IPS-20b (cell line): ENCODE results near the gene LIN37.

Experiments
- H3K27ac ChIP-seq: one replicate; pipeline ENCODE4 v1.5.1; 2013; ENCODE audit warnings: low read length
- H3K27me3 ChIP-seq: 2 replicates; pipeline ENCODE4 v1.6.1; 2013; ENCODE audit warnings: mild to moderate bottlenecking, low read length, inconsistent platforms; ENCODE audit not compliant: insufficient read depth
- H3K36me3 ChIP-seq: 2 replicates; pipeline ENCODE4 v1.6.1; 2013; ENCODE audit warnings: low read depth, mild to moderate bottlenecking, inconsistent platforms, low read length, moderate library complexity; ENCODE audit not compliant: insufficient read depth
- H3K4me1 ChIP-seq: 2 replicates; pipeline ENCODE4 v1.6.1; 2013; ENCODE audit warnings: mild to moderate bottlenecking, control low read depth, inconsistent platforms, low read length, moderate library complexity; ENCODE audit not compliant: insufficient read depth
- H3K4me3 ChIP-seq: 2 replicates; pipeline ENCODE4 v1.5.1; 2013; ENCODE audit warnings: mild to moderate bottlenecking, low read length, inconsistent platforms
- H3K9ac ChIP-seq: 2 replicates; pipeline ENCODE4 v1.6.1; 2013; ENCODE audit warnings: low read depth, mild to moderate bottlenecking, inconsistent platforms, low read length, moderate library complexity
- H3K9me3 ChIP-seq: 2 replicates; pipeline ENCODE4 v1.6.1; 2013; ENCODE audit warnings: mild to moderate bottlenecking, low read depth, low read length, inconsistent platforms; ENCODE audit not compliant: insufficient read depth

Gene LIN37

DNA sequence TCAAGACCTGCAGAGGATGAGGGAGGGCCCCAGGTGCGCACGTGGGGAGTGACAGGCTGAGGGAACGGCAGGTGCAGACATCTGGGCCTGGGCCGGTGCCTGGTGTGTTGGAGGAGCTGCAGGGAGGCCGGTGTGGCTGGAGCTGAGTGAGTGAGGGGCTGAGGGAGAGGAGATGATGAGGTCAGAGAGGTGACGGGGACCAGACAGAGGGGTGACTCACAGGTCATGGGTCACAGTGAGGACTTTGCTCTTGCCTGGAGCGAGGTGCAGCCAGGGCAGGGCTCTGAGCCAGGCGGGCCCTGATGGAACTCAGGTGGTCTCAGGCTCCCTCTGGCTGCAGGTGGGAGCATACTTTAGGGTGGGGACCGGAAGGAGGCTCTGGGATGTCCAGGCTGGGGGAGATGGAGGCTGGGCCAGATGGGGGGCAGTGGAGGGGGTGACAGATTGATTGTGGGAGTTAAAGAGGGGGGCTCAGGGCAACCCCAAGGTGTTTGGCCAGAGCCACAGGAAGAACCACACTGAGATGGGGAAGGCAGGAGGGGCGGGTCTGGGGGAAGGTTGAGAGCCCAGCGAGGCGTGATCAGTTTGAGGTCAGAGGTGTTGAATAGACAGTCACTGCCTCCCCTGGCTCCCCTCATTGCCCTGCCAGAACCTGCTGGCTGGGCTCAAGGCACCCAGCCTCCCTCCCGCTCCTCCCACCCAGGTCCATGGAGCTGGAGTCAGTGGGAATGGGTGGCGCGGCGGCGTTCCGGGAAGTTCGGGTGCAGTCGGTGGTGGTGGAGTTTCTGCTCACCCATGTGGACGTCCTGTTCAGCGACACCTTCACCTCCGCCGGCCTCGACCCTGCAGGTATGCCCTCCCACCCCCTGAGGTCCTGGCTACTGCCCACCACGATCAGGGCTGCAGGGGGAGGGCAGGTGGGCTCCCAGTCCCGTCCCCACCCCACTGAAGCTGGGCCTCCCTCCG is 35.4 kb downstream of the LIN37 start:
- peak overlapping the region; percentile 60; the same call in 1 of the 2 replicates for H3K4me3 ChIP-seq
- no peaks in the 10 kb centered on the region for H3K36me3 ChIP-seq
- no peak overlapping the region for H3K27ac ChIP-seq
- peaks cover 8% of the 10 kb centered on the region for H3K27me3 ChIP-seq
- no peaks in the 10 kb centered on the region for H3K4me1 ChIP-seq
- no peaks in the 10 kb centered on the region for H3K9me3 ChIP-seq
- H3K9ac ChIP-seq = no peak overlapping the region

DNA sequence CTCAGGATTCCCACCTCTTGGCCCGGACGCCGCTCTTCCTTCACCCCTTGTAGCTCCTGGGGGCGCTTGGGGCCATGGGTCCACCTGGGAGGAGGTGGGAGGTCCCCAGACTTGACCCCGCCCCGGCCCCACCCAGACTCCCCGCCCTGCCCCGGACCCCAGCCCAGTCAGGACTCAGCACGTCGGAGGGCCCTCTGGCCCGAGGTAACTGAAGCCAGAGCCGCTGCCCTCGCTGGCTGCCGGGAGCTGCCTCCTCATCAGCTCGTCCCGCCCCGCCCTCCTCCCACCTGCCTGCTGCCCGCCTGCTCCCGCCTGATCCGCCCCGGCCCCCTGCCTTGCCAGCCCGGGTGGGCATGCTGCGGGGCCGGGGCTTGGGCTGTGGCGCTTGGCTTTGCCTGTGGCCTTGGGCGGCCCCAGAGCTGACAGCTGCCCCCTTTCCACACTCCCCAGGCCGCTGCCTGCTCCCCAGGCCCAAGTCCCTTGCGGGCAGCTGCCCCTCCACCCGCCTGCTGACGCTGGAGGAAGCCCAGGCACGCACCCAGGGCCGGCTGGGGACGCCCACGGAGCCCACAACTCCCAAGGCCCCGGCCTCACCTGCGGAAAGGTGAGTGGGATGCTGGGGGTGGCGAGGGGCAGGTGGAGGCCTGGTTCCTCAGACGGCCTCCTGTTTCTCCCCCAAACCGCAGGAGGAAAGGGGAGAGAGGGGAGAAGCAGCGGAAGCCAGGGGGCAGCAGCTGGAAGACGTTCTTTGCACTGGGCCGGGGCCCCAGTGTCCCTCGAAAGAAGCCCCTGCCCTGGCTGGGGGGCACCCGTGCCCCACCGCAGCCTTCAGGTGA is 36.3 kb downstream of the LIN37 start:
- no peaks in the 10 kb centered on the region for H3K36me3 ChIP-seq
- H3K4me3 ChIP-seq = peak overlapping the region; percentile 70
- H3K9me3 ChIP-seq = no peaks in the 10 kb centered on the region
- H3K27ac ChIP-seq = no peak overlapping the region
- H3K27me3 ChIP-seq = peaks cover 8% of the 10 kb centered on the region
- no peaks in the 10 kb centered on the region for H3K4me1 ChIP-seq
- peak overlapping the region; percentile 51; the same call in 1 of the 2 replicates for H3K9ac ChIP-seq

DNA sequence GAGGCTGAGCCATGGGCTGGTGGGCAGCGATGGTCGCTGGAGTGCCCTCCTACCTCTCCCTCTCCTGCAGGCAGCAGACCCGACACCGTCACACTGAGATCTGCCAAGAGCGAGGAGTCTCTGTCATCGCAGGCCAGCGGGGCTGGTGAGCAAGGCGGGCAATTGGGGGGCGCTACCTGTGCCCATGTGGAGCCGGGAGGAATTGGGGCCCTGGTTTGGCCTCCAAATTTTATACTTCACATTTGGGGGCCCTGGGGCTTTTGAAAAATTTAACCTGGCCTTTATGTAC is 36.9 kb downstream of the LIN37 start:
- Histone ChIP-seq H3K4me1 (no peaks in the 10 kb centered on the region), H3K27me3 (peaks cover 8% of the 10 kb centered on the region), H3K36me3 (no peaks in the 10 kb centered on the region), H3K9ac (peak overlapping the region; percentile 51; the same call in 1 of the 2 replicates), H3K4me3 (peak overlapping the region; percentile 70), H3K9me3 (no peaks in the 10 kb centered on the region), H3K27ac (no peak overlapping the region)

DNA sequence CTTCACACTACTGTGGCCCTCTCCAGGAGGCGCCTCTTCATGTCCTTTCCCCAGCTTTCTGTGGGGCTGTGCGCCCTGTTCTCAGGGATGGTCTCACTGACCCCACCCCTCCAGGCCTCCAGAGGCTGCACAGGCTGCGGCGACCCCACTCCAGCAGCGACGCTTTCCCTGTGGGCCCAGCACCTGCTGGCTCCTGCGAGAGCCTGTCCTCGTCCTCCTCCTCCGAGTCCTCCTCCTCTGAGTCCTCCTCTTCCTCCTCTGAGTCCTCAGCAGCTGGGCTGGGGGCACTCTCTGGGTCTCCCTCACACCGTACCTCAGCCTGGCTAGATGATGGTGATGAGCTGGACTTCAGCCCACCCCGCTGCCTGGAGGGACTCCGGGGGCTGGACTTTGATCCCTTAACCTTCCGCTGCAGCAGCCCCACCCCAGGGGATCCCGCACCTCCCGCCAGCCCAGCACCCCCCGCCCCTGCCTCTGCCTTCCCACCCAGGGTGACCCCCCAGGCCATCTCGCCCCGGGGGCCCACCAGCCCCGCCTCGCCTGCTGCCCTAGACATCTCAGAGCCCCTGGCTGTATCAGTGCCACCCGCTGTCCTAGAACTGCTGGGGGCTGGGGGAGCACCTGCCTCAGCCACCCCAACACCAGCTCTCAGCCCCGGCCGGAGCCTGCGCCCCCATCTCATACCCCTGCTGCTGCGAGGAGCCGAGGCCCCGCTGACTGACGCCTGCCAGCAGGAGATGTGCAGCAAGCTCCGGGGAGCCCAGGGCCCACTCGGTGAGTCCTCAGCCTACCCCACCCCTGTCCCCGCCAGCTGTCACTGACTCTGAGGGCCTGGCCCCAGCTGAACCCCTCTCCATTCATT is 38.2 kb downstream of the LIN37 start:
- Histone ChIP-seq H3K9ac (no peak overlapping the region), H3K4me1 (no peaks in the 10 kb centered on the region), H3K4me3 (no peak overlapping the region), H3K9me3 (no peaks in the 10 kb centered on the region), H3K27ac (no peak overlapping the region), H3K27me3 (peaks cover 8% of the 10 kb centered on the region), H3K36me3 (no peaks in the 10 kb centered on the region)

DNA sequence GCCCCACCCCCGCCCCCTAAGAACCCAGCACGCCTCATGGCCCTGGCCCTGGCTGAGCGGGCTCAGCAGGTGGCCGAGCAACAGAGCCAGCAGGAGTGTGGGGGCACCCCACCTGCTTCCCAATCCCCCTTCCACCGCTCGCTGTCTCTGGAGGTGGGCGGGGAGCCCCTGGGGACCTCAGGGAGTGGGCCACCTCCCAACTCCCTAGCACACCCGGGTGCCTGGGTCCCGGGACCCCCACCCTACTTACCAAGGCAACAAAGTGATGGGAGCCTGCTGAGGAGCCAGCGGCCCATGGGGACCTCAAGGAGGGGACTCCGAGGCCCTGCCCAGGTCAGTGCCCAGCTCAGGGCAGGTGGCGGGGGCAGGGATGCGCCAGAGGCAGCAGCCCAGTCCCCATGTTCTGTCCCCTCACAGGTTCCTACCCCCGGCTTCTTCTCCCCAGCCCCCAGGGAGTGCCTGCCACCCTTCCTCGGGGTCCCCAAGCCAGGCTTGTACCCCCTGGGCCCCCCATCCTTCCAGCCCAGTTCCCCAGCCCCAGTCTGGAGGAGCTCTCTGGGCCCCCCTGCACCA is 38.9 kb downstream of the LIN37 start:
- Histone ChIP-seq H3K4me3 (no peak overlapping the region), H3K27ac (no peak overlapping the region), H3K36me3 (no peaks in the 10 kb centered on the region), H3K27me3 (peaks cover 8% of the 10 kb centered on the region), H3K4me1 (no peaks in the 10 kb centered on the region), H3K9ac (no peak overlapping the region), H3K9me3 (no peaks in the 10 kb centered on the region)

DNA sequence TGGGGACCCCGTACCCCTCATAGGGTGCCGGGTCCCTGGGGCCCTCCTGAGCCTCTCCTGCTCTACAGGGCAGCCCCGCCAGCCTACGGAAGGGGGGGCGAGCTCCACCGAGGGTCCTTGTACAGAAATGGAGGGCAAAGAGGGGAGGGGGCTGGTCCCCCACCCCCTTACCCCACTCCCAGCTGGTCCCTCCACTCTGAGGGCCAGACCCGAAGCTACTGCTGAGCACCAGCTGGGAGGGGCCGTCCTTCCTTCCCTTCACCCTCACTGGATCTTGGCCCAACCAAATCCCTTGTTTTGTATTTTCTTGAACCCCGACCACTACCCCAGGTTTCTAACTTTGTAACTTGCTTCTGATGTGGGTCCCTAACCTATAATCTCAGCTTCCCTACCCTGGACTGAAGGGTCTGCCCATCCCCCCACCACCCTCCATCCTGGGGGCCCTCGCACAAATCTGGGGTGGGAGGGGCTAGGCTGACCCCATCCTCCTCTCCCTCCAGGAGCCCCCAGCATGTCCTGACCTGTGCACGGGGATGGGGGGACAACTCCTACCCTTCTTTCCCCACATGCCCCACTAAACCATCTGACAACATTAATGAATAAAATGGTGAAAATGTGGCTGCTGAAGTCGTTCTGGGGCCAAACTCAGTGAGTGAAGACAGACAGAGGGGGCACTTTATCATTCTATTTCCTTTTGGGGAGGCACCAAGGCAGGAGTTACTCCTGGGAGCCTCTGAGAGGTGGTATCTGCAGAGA is 40.0 kb downstream of the LIN37 start:
- H3K36me3 ChIP-seq = no peaks in the 10 kb centered on the region
- H3K27me3 ChIP-seq = peaks cover 8% of the 10 kb centered on the region
- no peak overlapping the region for H3K4me3 ChIP-seq
- no peak overlapping the region for H3K9ac ChIP-seq
- H3K4me1 ChIP-seq = no peaks in the 10 kb centered on the region
- H3K9me3 ChIP-seq = no peaks in the 10 kb centered on the region
- no peak overlapping the region for H3K27ac ChIP-seq

DNA sequence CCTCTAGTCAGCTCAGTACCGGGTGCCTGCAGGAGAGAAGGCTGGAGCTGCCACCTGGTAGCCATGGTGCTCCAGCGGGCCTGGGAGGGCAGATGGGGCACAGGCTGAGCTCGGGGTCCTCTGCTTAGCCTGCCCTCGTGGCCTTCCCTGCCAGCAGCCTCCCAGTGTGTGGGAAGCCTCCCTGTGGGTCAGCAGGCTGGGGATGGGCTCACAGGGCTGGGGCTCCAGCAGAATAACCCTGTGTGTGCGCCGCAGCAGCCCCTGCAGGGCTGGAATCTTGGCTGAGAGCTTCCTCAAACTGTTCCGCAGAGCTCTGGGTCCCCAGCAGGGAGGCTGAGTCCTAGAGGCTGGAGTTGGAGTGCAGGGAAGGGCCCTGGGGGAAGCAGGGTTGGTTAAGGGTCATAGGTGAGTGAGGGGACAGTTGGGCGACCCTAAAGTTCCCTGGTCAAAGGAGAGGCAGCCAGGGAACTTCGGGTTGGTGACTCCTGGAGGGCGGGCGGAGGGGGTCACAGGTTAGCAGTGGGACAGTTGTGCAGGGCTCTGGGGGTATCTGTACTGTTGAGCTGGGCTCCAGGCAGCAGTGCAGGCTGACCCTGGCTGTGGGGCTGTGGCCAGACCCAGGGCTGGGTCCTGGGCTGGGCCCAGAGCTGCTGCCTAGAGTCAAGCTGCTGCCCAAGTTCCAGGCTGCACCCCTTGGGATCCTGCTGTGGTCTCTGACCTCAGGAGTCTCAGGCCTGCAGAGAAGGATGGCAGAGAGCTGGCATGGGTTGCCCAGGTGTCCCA is 41.0 kb downstream of the LIN37 start:
- no peaks in the 10 kb centered on the region for H3K36me3 ChIP-seq
- H3K27me3 ChIP-seq = peaks cover 8% of the 10 kb centered on the region
- no peak overlapping the region for H3K4me3 ChIP-seq
- no peaks in the 10 kb centered on the region for H3K4me1 ChIP-seq
- no peaks in the 10 kb centered on the region for H3K9me3 ChIP-seq
- H3K9ac ChIP-seq = no peak overlapping the region
- no peak overlapping the region for H3K27ac ChIP-seq

DNA sequence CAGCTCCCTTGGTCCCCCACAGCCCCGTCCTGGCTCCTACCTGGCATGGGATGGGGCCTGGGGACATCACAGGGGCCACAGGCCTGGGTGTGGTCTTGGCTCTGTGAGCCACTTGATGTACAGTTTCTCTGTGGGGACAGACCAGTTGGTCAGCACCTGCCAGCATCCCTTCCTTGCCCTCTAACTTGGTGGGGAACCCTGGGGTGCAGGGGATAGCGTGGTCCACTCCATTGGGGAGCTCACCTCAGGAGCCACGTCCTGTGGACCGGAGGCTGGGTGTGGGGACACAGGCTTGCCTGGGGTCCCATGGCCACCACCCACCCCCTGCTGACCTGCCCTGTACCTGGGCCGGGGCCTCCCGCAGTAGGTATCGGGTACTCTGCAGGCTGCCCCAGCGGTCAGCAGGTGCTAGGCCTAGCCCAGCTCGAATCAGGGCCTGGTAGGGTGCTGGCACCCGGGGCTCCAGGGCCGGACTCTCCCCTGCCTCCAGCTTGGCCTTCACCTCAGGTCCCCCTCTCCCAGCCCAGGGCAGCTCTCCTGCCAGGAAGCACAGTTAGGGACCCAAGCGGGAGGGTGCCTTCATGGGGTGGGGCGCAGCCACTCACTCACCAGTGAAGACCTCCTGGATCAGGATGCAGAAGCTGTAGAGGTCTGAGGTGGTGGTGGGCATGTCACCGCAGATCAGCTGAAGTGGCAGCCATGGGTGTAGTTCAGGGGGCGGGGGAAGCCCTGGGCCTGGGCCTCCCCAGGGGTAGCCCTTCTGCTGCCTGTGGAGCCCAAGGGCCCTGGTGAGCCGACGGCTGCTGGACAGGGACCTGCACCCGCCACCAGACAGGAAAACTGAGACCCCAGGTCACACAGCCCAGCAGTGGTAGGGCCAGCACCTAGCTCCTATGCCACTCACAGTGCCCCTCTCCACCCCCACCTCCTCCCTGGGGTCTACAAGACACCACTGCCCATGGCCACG is 41.9 kb downstream of the LIN37 start:
- Histone ChIP-seq H3K9ac (no peak overlapping the region), H3K9me3 (no peaks in the 10 kb centered on the region), H3K27ac (no peak overlapping the region), H3K4me3 (no peak overlapping the region), H3K4me1 (no peaks in the 10 kb centered on the region), H3K36me3 (no peaks in the 10 kb centered on the region), H3K27me3 (peaks cover 10% of the 10 kb centered on the region)

DNA sequence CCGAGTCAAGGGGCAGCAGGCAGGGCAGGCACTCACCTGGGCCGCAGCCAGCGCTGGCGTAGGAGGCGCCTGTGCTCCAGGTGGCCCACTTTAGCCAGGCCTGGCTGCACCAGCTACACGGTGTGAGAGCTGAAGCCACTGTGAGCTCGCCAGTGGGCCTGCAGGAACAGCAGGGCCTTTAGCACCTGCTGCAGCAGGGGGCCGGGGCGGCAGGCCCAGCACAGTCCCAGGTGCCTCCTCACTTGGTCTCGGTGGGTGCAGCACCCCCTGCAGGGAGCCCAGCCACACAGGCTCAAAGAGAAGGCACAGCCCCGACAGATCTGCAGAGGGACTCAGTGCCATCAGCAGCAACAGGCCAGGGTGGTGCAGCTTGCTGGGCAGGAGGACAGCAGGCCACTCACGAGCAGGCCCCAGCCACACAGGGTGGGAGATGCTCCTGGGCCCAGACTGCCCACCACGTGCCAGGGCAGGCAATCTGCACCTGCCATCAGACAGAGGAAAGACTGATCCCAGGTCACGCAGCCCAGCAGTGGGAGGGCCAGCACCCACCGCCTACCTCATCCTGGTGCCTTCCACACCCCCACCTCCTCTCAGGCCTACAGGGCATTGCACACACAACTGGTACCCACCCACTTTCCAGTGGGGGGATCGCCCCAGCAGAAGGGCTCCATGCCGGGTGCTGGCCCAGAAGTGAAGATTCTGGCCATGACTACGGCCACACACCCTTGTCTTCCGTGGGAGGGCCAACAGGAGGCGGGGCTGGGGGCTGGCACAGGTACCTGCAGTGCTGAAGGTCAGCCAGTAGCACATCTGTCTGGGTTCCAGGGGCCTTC is 42.8 kb downstream of the LIN37 start:
- Histone ChIP-seq H3K36me3 (no peaks in the 10 kb centered on the region), H3K4me3 (no peak overlapping the region), H3K27ac (no peak overlapping the region), H3K27me3 (peaks cover 12% of the 10 kb centered on the region), H3K9ac (no peak overlapping the region), H3K4me1 (no peaks in the 10 kb centered on the region), H3K9me3 (no peaks in the 10 kb centered on the region)
